Sigmoid colon (tissue), 4 donors: ENCODE measurements around the gene MYO15B.

Experiments
- EP300 ChIP-seq, 4 donors: sonication (generic); formaldehyde crosslinking; IDR thresholded peaks; one replicate each; pipeline ENCODE4 v1.6.1; 2017; ENCODE audit warnings: antibody characterized with exemption in 4 of 4
- POLR2A ChIP-seq, 2 donors: fragments of 450-650 bp; IDR thresholded peaks; one replicate each; pipeline ENCODE4 v1.6.1; 2016; ENCODE audit warnings: antibody characterized with exemption in 2 of 2, mild to moderate bottlenecking in 2 of 2, moderate library complexity in 2 of 2
- POLR2AphosphoS5 ChIP-seq, 4 donors: sonication (generic); formaldehyde crosslinking; IDR thresholded peaks; one replicate each; pipeline ENCODE4 v1.6.1; 2017; ENCODE audit warnings: antibody characterized with exemption in 4 of 4
- TF ChIP-seq, protein P1 (sequence below), 4 experiments: fragments of 450-650 bp in 3 of 4; fragments of 200-600 bp in 1 of 4; IDR thresholded peaks; one replicate each; pipeline ENCODE4 v1.5.1; 2016 to 2019; ENCODE audit warnings: antibody characterized with exemption in 4 of 4, mild to moderate bottlenecking in 3 of 4, moderate library complexity in 2 of 4

- TF ChIP-seq, protein P1, sequence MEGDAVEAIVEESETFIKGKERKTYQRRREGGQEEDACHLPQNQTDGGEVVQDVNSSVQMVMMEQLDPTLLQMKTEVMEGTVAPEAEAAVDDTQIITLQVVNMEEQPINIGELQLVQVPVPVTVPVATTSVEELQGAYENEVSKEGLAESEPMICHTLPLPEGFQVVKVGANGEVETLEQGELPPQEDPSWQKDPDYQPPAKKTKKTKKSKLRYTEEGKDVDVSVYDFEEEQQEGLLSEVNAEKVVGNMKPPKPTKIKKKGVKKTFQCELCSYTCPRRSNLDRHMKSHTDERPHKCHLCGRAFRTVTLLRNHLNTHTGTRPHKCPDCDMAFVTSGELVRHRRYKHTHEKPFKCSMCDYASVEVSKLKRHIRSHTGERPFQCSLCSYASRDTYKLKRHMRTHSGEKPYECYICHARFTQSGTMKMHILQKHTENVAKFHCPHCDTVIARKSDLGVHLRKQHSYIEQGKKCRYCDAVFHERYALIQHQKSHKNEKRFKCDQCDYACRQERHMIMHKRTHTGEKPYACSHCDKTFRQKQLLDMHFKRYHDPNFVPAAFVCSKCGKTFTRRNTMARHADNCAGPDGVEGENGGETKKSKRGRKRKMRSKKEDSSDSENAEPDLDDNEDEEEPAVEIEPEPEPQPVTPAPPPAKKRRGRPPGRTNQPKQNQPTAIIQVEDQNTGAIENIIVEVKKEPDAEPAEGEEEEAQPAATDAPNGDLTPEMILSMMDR (IDR thresholded peaks at IDR 0.05) = no peak
- TF ChIP-seq POLR2A (IDR thresholded peaks at IDR 0.05) = no peak
- TF ChIP-seq POLR2AphosphoS5 (IDR thresholded peaks at IDR 0.05) = no peak
- TF ChIP-seq EP300 (IDR thresholded peaks at IDR 0.05) = no peak
Observed at GRCh38 chr17:75670868-75671267, 83.3 kb downstream of the MYO15B start.
